Testis (tissue), 3 donors: ENCODE results near the gene SAPCD2. TPM values are rescaled to one million over a fixed set of nuclear protein-coding genes. Genes with fewer than 3 reads are reported as not detected.

Experiments used
- DNase-seq: peaks from one replicate; pipeline ENCODE4 v3.0.0-alpha.2; 2019
- H3K27ac ChIP-seq, 2 donors: fragments of 200-600 bp; sonication (generic); one replicate each; pipeline ENCODE4 v1.5.1; 2019
- H3K27me3 ChIP-seq: fragments of 200-600 bp; sonication (generic); one replicate; pipeline ENCODE4 v1.5.1; 2019
- H3K36me3 ChIP-seq: fragments of 200-600 bp; sonication (generic); one replicate; pipeline ENCODE4 v1.5.1; 2017; ENCODE audit warnings: low read depth; ENCODE audit errors: missing control alignments
- H3K4me1 ChIP-seq: fragments of 200-600 bp; sonication (generic); one replicate; pipeline ENCODE4 v1.5.1; 2019
- H3K4me3 ChIP-seq, 2 donors: fragments of 200-600 bp; sonication (generic); one replicate each; pipeline ENCODE4 v1.5.1; 2017 to 2019
- H3K9me3 ChIP-seq: fragments of 200-600 bp; sonication (generic); one replicate; pipeline ENCODE4 v1.5.1; 2017
- POLR2A ChIP-seq: fragments of 450-650 bp; IDR thresholded peaks from one replicate; pipeline ENCODE4 v1.6.1; 2017; ENCODE audit warnings: antibody characterized with exemption, mild to moderate bottlenecking, moderate library complexity
- WGBS, 2 donors: methylation state at CpG; one replicate each; pipeline ENCODE4 v1.1.5; 2018; 5-methylcytosine and 5-hydroxymethylcytosine counted together
- intact Hi-C: fragments of 100-400 bp; cut with DNase I; formaldehyde crosslinking; loops from one replicate; pipeline ENCODE4 v1.15.1; 2023; ENCODE audit warnings: low total_unique reads
- polyA plus RNA-seq: library from polyadenylated mRNA; stranded (reverse); fragments of 350-450 nt; fragmentation: Illumina TruSeq; extraction: RNeasy Lipid Tissue Mini Kit (QIAGEN cat#74804); gene quantifications from one replicate; pipeline ENCODE4 v1.2.3, GENCODE V29; 2014; ENCODE audit warnings: low read depth, low replicate concordance; ENCODE audit not compliant: insufficient read depth
- total RNA-seq, 2 donors: library from RNA; depleted of rRNA; stranded (reverse); fragments of >200 nt; gene quantifications; one replicate each; pipeline ENCODE4 v1.2.3, GENCODE V29; 2016
- TF ChIP-seq, protein P1 (sequence below), 3 experiments: fragments of 450-650 bp in 2 of 3; fragments of 200-600 bp in 1 of 3; sonication (generic) in 1 of 3; IDR thresholded peaks; one replicate each; pipeline ENCODE4 v1.5.1; 2016 to 2019; ENCODE audit warnings: antibody characterized with exemption in 3 of 3, mild to moderate bottlenecking in 2 of 3, moderate library complexity in 1 of 3

The SAPCD2 gene
- total and polyA plus RNA-seq, 3 donors from 2014 or later, result 0.78 to 1.7 (median 1.4) TPM

DNA sequence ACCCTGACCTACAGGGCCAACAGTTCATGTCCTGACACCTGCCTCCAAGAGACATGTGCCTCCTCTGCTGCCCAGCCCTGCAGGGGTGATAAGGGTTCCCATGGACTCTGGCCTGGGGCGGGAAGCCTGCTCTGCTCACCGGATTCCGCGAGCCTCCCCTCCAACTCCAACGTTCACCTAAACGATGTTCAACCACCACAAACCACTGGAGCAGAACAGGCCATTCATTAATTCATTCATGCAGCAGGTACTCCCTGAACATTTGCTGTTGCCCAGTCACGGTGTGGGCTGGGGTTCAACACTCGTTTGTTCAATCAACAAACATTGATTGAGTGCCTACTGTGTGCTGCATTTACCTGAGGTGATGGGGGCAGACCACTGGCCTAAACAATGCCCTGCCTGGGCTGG, 3.6 kb upstream of the SAPCD2 start:
- H3K4me1 ChIP-seq, result peaks cover 23% of the 10 kb centered on the region
- 92% methylated on average over 8 of the region's 8 CpGs; no CpG with 5 or more reads in 1 of the 2 donors for WGBS, 2 donors

DNA sequence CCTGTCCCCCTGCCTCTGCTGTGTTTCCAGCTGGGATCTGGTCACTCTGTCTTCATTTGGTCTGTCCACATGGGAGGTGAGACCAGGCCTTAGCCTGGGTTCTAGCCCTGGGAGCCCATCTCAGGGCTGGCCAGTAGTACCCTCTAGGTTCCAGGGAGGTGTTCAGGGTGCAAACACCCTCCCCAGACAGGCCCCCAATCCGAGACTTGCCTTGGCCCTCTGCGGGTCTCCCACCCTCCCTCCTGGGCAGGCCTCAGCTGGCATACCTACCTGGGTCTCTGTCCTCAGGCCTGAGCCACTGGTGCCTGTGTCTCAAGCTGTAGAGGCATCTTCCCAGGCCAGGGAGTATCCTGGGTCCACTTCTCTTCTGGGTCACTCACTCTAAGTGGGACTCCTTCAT, 925 bp upstream of the SAPCD2 start:
- no peaks in the 10 kb centered on the region for H3K27me3 ChIP-seq
- H3K4me3 ChIP-seq, result no peak overlapping the region
- H3K9me3 ChIP-seq, result no peaks in the 10 kb centered on the region
- TF ChIP-seq, protein P1, sequence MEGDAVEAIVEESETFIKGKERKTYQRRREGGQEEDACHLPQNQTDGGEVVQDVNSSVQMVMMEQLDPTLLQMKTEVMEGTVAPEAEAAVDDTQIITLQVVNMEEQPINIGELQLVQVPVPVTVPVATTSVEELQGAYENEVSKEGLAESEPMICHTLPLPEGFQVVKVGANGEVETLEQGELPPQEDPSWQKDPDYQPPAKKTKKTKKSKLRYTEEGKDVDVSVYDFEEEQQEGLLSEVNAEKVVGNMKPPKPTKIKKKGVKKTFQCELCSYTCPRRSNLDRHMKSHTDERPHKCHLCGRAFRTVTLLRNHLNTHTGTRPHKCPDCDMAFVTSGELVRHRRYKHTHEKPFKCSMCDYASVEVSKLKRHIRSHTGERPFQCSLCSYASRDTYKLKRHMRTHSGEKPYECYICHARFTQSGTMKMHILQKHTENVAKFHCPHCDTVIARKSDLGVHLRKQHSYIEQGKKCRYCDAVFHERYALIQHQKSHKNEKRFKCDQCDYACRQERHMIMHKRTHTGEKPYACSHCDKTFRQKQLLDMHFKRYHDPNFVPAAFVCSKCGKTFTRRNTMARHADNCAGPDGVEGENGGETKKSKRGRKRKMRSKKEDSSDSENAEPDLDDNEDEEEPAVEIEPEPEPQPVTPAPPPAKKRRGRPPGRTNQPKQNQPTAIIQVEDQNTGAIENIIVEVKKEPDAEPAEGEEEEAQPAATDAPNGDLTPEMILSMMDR (IDR thresholded peaks at IDR 0.05), result no peak
- no peak for TF ChIP-seq POLR2A
- 81% methylated on average over 2 of the region's 2 CpGs; no CpG with 5 or more reads in 1 of the 2 donors for WGBS, 2 donors
- H3K27ac ChIP-seq, result no peak overlapping the region
- intact Hi-C loops, result no loop called here
- no peak for DNase-seq
- H3K36me3 ChIP-seq, result no peaks in the 10 kb centered on the region
- peaks cover 8% of the 10 kb centered on the region for H3K4me1 ChIP-seq

More for the DNA sequence above, 3.6 kb upstream of the SAPCD2 start:
- no peak for DNase-seq
- intact Hi-C loops, result no loop called here
- Histone ChIP-seq H3K9me3 (no peaks in the 10 kb centered on the region), H3K36me3 (no peaks in the 10 kb centered on the region), H3K4me3 (no peak overlapping the region), H3K27me3 (no peaks in the 10 kb centered on the region), H3K27ac (no peak overlapping the region)
- TF ChIP-seq, protein P1 (IDR thresholded peaks at IDR 0.05), result no peak
- TF ChIP-seq POLR2A, result no peak

DNA sequence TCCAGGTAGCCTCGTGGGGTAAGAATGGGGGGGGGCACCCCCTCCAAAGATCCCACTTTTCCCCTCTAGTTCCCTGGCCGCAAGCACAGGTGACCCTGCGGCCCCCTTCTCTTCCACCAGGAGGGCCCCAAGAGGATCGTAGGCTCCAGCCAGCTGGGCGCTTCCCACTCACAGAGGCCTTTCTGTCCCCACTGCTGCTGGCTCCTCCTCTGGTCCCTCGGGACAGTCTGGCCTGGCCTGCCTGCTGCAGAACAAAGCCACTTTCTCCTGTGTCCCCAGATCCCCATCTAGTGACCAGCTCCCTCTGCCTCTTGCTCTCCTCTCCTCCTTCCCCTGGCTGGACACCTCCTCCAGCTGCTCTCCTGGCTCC, 534 bp upstream of the SAPCD2 start:
- no peaks in the 10 kb centered on the region for H3K9me3 ChIP-seq
- peaks cover 8% of the 10 kb centered on the region for H3K4me1 ChIP-seq
- H3K27me3 ChIP-seq, result no peaks in the 10 kb centered on the region
- DNase-seq, result peak; percentile 49
- TF ChIP-seq, protein P1 (IDR thresholded peaks at IDR 0.05), result peak in 1 of 3 experiments; percentile 15
- no peak for TF ChIP-seq POLR2A
- WGBS, 2 donors, result 13% methylated on average over 5 to 6 of the region's 6 CpGs
- no peak overlapping the region for H3K27ac ChIP-seq
- no peaks in the 10 kb centered on the region for H3K36me3 ChIP-seq
- peak overlapping the region in 1 of 2 donors; percentile 48 for H3K4me3 ChIP-seq
- intact Hi-C loops, result no loop called here

DNA sequence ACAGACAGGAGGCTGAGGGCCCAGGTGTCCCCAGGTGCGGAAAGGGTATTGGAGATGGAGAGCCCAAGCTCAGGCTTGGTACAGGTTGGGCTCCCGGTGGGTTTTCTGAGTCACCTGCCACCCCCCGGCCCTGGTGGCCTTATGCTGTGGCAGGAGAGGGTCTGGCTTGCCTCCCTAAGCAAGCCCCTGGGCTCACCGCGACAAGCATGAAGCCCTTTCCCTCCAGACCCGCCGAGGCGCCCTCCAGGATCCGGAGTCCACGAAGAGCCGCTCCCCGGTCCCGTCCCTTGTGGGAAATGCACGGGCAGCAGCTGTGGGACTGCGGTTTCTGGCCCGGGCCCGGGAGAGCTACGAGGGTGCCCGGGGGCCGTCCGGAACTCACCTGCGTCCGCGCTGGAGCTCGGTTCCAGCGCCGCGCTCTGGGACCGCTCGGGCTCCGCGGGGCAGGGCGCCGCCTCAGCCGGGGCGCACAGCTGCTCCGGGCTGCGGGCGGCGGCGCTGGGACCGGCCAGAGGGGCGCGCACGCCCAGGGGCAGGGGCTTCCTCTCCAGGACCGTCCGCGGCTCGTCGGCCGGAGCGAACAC, 757 bp downstream of the SAPCD2 start:
- Histone ChIP-seq H3K27me3 (no peaks in the 10 kb centered on the region), H3K9me3 (no peaks in the 10 kb centered on the region), H3K4me1 (peaks cover 8% of the 10 kb centered on the region), H3K27ac (no peak overlapping the region), H3K4me3 (peak overlapping the region in 1 of 2 donors; percentile 32), H3K36me3 (no peaks in the 10 kb centered on the region)
- TF ChIP-seq, protein P1 (IDR thresholded peaks at IDR 0.05), result no peak
- TF ChIP-seq POLR2A, result no peak
- no peak for DNase-seq
- WGBS, 2 donors, result 7% methylated on average over 46 of the region's 52 CpGs; no CpG with 5 or more reads in 1 of the 2 donors
- intact Hi-C loops, result no loop called here
